Heart right ventricle (tissue), 16 donors: ENCODE results near the gene SUPT7L. TPM values are rescaled to one million over a fixed set of nuclear protein-coding genes. Genes with fewer than 3 reads are reported as not detected.
A peak's percentile ranks its signal among the peaks of the same experiment; 100 is the strongest.
"Not testable (repeated sequence)": the region's sequence is repeated elsewhere in the genome, so short reads cannot be mapped to it uniquely, and the experiment has no call there.

Source experiments
- ATAC-seq, 8 donors: fragments of 200-7000 bp; cut with Tn5 transposase; one replicate each; pipeline ENCODE4 v1.9.1; 2020; ENCODE audit warnings: mild to moderate bottlenecking in 8 of 8, moderate library complexity in 8 of 8, moderate number of reproducible peaks in 1 of 8
- DNase-seq, 2 donors: peaks; one replicate each; pipeline ENCODE4 v3.0.0-alpha.2; 2020
- H3K27ac ChIP-seq, 10 donors: fragments of 200-600 bp; sonication (generic) in 2 of 10; one replicate each; pipeline versions ENCODE4 v1.5.0 to v1.8.0; 2020 to 2022; ENCODE audit warnings: mild to moderate bottlenecking in 3 of 10
- H3K27me3 ChIP-seq, 7 donors: fragments of 200-600 bp; one replicate each; pipeline ENCODE4 v1.8.0; 2021 to 2022; ENCODE audit warnings: mild to moderate bottlenecking in 2 of 7
- H3K36me3 ChIP-seq, 9 donors: fragments of 200-600 bp; sonication (generic) in 1 of 9; one replicate each; pipeline versions ENCODE4 v1.5.0 to v1.8.0; 2020 to 2022; ENCODE audit warnings: mild to moderate bottlenecking in 2 of 9
- H3K4me1 ChIP-seq, 9 donors: fragments of 200-600 bp; sonication (generic) in 1 of 9; one replicate each; pipeline versions ENCODE4 v1.5.0 to v1.8.0; 2020 to 2022; ENCODE audit warnings: mild to moderate bottlenecking in 4 of 9
- H3K4me3 ChIP-seq, 10 donors: fragments of 200-600 bp; sonication (generic) in 2 of 10; one replicate each; pipeline versions ENCODE4 v1.5.0 to v1.8.0; 2020 to 2022; ENCODE audit warnings: mild to moderate bottlenecking in 7 of 10, moderate library complexity in 2 of 10
- H3K9me3 ChIP-seq, 11 donors: fragments of 200-600 bp in 10 of 11; sonication (generic) in 2 of 11; one replicate each; pipeline versions ENCODE4 v1.5.0 to v1.8.0; 2013 to 2022; ENCODE audit warnings: mild to moderate bottlenecking in 2 of 11, control low read depth in 1 of 11, moderate library complexity in 1 of 11
- CTCF ChIP-seq, 9 donors: fragments of 200-600 bp; sonication (generic) in 2 of 9; IDR thresholded peaks; one replicate each; pipeline versions ENCODE4 v1.5.0 to v1.8.0; 2021 to 2022; ENCODE audit warnings: antibody characterized with exemption in 9 of 9, mild to moderate bottlenecking in 5 of 9, moderate library complexity in 1 of 9
- WGBS, 2 donors: extraction: QIAGEN DNeasy Blood & Tissue Kit; methylation state at CpG; one replicate each; pipeline ENCODE4 v1.1.7; 2013; ENCODE audit warnings: inconsistent platforms in 1 of 2; 5-methylcytosine and 5-hydroxymethylcytosine counted together
- intact Hi-C, 10 donors: fragments of 100-400 bp; cut with DNase I; formaldehyde crosslinking; loops; one replicate each; pipeline versions ENCODE4 v1.11.1 to v1.14.2; 2022
- polyA plus RNA-seq, 2 donors: library from polyadenylated mRNA; stranded (reverse); fragments of 200-250 nt; gene quantifications; one replicate each; pipeline ENCODE4 v1.2.3, GENCODE V29; 2013
- total RNA-seq, 10 donors: library from RNA; stranded (reverse); fragmentation: NEBNext Ultra II Directional in 3 of 10; extraction: Animal tissue kit (Norgen Biotek cat#: 25700) in 3 of 10; gene quantifications; one replicate each; pipeline versions ENCODE4 v1.2.1 to v1.2.4, GENCODE V29; 2021 to 2023
- donor health status: Arrhythmogenic right ventricular cardiomyopathy.
- donor health status: ischemic (EF 13 %, LVEDD 7.1; RV severe dilation, severe dysfunction).
- donor health status: healthy with polysubstance abuse.
- donor health status: DM: no; HTN: yes; CAD: no.
- donor health status: DM: no; HTN: no; CAD: no.
- donor health status: ischemic (EF 25% LVEDD 6.9; RV normal size, moderate dysfunction).
- donor health status: ischemic (EF 25% LVEDD 5.7; RV mildly dilated, moderate dysfunction).
- donor health status: healthy.
- donor health status: DM: yes; HTN: yes; CAD: no.
- donor health status: Ischemic cardiomyopathy.
- donor health status: ischemic (EF 35%, LVEDD 5.7; RV mildly dilated, moderate dysfunction).
- donor health status: nonischemic (EF 11% LVEDD 7.7; RV severe dilation, severe dysfunction).
- donor health status: DM: yes; HTN: yes; CAD: no.
- donor health status: PGD.
- donor health status: ischemic (EF 29% LVEDD 5.4; RV normal size, mild dysfunction).
- donor health status: nonischemic (EF 23%, LVEDD 6.1; RV moderate dilation, normal function).

SUPT7L gene
- total and polyA plus RNA-seq, 12 donors = 18.4 to 42.3 (median 26.0) TPM

GRCh38 chr2:27690052-27690451, 26.6 kb upstream of the SUPT7L start:
- H3K27ac ChIP-seq = no peak overlapping the region
- peaks cover 0 to 100% (median 50%) of the 10 kb centered on the region in 9 donors for H3K36me3 ChIP-seq
- intact Hi-C loops = no loop called here
- TF ChIP-seq CTCF (IDR thresholded peaks at IDR 0.05) = no peak
- H3K4me3 ChIP-seq = no peak overlapping the region
- DNase-seq (no peak), ATAC-seq (no peak)
- no peaks in the 10 kb centered on the region for H3K9me3 ChIP-seq
- no peaks in the 10 kb centered on the region for H3K27me3 ChIP-seq
- H3K4me1 ChIP-seq = no peaks in the 10 kb centered on the region

DNA sequence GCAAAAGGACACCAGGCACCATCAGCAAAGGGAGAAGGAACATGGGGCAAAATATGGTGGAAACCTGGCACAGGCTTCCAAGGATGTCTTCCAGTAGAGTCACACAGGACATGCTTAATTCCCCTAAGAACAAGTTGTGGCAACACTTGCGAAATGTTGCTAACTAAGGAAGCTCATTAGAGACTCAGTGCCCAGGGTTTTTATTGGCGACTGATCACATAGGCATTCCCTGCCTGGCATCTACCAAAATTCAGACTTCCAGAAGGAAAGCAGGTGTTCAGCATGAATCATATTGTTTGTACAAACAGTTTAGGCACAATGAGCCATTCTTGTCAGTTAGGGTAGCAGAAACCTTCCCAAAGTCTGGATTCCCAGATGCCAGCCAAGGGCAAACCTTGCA, 26.0 kb upstream of the SUPT7L start:
- Histone ChIP-seq H3K36me3 (peaks cover 0 to 100% (median 54%) of the 10 kb centered on the region in 9 donors), H3K4me1 (no peaks in the 10 kb centered on the region), H3K27ac (no peak overlapping the region), H3K9me3 (no peaks in the 10 kb centered on the region), H3K27me3 (no peaks in the 10 kb centered on the region), H3K4me3 (no peak overlapping the region)
- 93 to 100% methylated on average over 2 of the region's 2 CpGs for WGBS, 2 donors
- no peak for DNase-seq
- ATAC-seq = no peak
- intact Hi-C loops = no loop called here
- TF ChIP-seq CTCF (IDR thresholded peaks at IDR 0.05) = no peak

- no peak for TF ChIP-seq CTCF (IDR thresholded peaks at IDR 0.05)
- intact Hi-C loops = no loop called here
- no peak overlapping the region for H3K4me3 ChIP-seq
- H3K9me3 ChIP-seq = no peaks in the 10 kb centered on the region
- DNase-seq = no peak
- peaks cover 0 to 98% (median 38%) of the 10 kb centered on the region in 9 donors for H3K36me3 ChIP-seq
- no peak overlapping the region for H3K27ac ChIP-seq
- no peaks in the 10 kb centered on the region for H3K27me3 ChIP-seq
- 100% methylated on average over 1 of the region's 1 CpG for WGBS, 2 donors
- H3K4me1 ChIP-seq = peaks cover 0 to 14% (median 0%) of the 10 kb centered on the region in 9 donors
- ATAC-seq = no peak
These were observed 23.8 kb upstream of the SUPT7L start for GRCh38 chr2:27687232-27687631.

DNA sequence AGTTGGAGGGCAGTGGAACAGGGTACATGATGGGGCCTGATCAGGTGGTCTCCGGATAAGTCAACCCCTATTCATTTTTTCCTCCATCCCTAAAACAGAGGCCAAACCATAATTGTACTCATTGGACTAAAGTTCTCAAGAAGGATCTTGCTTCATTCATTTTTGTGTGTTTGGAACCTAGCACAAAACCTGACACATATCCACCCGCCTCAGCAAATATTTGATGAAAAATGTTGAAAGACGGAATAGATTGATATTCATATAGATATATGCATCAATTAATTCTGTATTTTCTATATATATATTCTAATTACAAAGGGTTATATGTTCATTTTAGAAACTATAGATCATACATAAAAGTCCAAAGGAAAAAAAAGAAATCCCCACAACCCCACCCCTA, 22.2 kb upstream of the SUPT7L start:
- no peak for DNase-seq
- no peak for ATAC-seq
- peaks cover 0 to 98% (median 38%) of the 10 kb centered on the region in 9 donors for H3K36me3 ChIP-seq
- WGBS, 2 donors = 97 to 98% methylated on average over 3 of the region's 3 CpGs
- intact Hi-C loops = no loop called here
- no peak overlapping the region for H3K4me3 ChIP-seq
- H3K9me3 ChIP-seq = no peaks in the 10 kb centered on the region
- no peaks in the 10 kb centered on the region for H3K27me3 ChIP-seq
- no peak for TF ChIP-seq CTCF (IDR thresholded peaks at IDR 0.05)
- peaks cover 0 to 22% (median 0%) of the 10 kb centered on the region in 9 donors for H3K4me1 ChIP-seq
- H3K27ac ChIP-seq = peak overlapping the region in 1 of 10 donors; percentile 57

DNA sequence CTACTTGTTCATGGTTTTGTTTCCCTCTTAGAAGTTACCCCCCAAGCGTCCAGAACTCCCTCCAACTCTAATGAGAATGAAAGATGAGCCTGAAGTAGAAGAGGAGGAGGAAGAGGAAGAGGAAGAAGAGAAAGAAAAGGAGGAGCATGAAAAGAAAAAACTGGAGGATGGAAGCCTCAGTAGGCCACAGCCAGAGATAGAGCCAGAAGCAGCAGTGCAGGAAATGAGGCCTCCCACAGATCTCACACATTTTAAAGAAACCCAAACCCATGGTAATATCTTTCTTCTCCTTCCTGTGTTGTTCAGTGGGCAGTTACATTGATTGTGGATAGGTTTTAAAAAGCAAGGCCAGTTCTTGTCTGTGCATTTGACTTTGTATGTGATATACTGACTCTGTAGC, 21.6 kb upstream of the SUPT7L start:
- WGBS, 2 donors = 90 to 94% methylated on average over 1 of the region's 1 CpG
- H3K9me3 ChIP-seq, H3K4me3 ChIP-seq, intact Hi-C loops, ATAC-seq, DNase-seq, H3K27me3 ChIP-seq: not testable (repeated sequence)
- Histone ChIP-seq H3K36me3 (peaks cover 0 to 98% (median 38%) of the 10 kb centered on the region in 9 donors), H3K4me1 (peaks cover 0 to 22% (median 0%) of the 10 kb centered on the region in 9 donors), H3K27ac (peak overlapping the region in 1 of 10 donors; percentile 60)
